ENCODE data around the gene EXT2.

Gene EXT2

GRCh38 chr11:44270403-44271273, 175.2 kb downstream of the EXT2 start:
- DNase-seq, result no peak

- no peak for DNase-seq
These were observed 175.8 kb downstream of the EXT2 start for GRCh38 chr11:44271286-44271685.

- DNase-seq, result no peak
These were observed 178.9 kb downstream of the EXT2 start for GRCh38 chr11:44274404-44274803.

GRCh38 chr11:44275241-44275640, 179.8 kb downstream of the EXT2 start:
- DNase-seq, result no peak

GRCh38 chr11:44275961-44276550, 180.6 kb downstream of the EXT2 start:
- DNase-seq, result no peak

GRCh38 chr11:44277196-44278090, 182.0 kb downstream of the EXT2 start:
- DNase-seq, result no peak

- no peak for DNase-seq
These were observed 184.0 kb downstream of the EXT2 start for GRCh38 chr11:44279483-44279882.

- no peak for DNase-seq
These were observed 184.8 kb downstream of the EXT2 start for GRCh38 chr11:44280257-44280656.

GRCh38 chr11:44281151-44281550, 185.7 kb downstream of the EXT2 start:
- DNase-seq, result no peak

GRCh38 chr11:44282620-44283019, 187.1 kb downstream of the EXT2 start:
- DNase-seq, result no peak

- no peak for DNase-seq
These were observed 190.3 kb downstream of the EXT2 start for GRCh38 chr11:44285756-44286155.

GRCh38 chr11:44286268-44286880, 190.9 kb downstream of the EXT2 start:
- DNase-seq, result peak; percentile 21

GRCh38 chr11:44286911-44287310, 191.4 kb downstream of the EXT2 start:
- DNase-seq, result no peak

GRCh38 chr11:44288133-44288526, 192.7 kb downstream of the EXT2 start:
- no peak for DNase-seq

- no peak for DNase-seq
These were observed 194.7 kb downstream of the EXT2 start for GRCh38 chr11:44290208-44290607.

All from activated effector memory CD4-positive, alpha-beta T cell treated with Interleukin-2 at 50 U/mL for 16 hours (primary cell).